ENCODE measurements around the gene PLCG1. TPM values are rescaled to one million over a fixed set of nuclear protein-coding genes. Genes with fewer than 3 reads are reported as not detected.

The PLCG1 gene
- total RNA-seq, 1 experiment from 2014 or later, result 45.6 TPM

DNA sequence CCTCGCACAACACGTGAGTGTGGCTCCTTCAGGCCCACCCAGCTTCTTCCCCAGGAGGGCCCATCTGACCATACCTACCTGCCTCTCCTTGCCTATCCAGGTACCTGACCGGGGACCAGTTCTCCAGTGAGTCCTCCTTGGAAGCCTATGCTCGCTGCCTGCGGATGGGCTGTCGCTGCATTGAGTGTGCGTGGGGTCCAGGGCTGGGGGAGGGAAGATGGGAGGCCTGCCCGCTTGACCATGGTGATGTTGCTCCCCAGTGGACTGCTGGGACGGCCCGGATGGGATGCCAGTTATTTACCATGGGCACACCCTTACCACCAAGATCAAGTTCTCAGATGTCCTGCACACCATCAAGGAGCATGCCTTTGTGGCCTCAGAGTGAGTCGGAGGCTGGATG lies 26.5 kb downstream of the PLCG1 start:
- TF ChIP-seq, protein P1, sequence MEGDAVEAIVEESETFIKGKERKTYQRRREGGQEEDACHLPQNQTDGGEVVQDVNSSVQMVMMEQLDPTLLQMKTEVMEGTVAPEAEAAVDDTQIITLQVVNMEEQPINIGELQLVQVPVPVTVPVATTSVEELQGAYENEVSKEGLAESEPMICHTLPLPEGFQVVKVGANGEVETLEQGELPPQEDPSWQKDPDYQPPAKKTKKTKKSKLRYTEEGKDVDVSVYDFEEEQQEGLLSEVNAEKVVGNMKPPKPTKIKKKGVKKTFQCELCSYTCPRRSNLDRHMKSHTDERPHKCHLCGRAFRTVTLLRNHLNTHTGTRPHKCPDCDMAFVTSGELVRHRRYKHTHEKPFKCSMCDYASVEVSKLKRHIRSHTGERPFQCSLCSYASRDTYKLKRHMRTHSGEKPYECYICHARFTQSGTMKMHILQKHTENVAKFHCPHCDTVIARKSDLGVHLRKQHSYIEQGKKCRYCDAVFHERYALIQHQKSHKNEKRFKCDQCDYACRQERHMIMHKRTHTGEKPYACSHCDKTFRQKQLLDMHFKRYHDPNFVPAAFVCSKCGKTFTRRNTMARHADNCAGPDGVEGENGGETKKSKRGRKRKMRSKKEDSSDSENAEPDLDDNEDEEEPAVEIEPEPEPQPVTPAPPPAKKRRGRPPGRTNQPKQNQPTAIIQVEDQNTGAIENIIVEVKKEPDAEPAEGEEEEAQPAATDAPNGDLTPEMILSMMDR (IDR thresholded peaks at IDR 0.05 in 2 of 3, conservative IDR thresholded peaks at IDR 0.05 in 1 of 3; ENCODE audit: borderline replicate concordance in 1 of 3, insufficient read depth in 1 of 3, low read depth in 2 of 3, low read length in 2 of 3), result no peak
- TF ChIP-seq ATF3 (IDR thresholded peaks at IDR 0.05) (no peak), ELF1 (IDR thresholded peaks at IDR 0.05; ENCODE audit: borderline replicate concordance, low read depth) (no peak), JUND (IDR thresholded peaks at IDR 0.05) (no peak), ZNF274 (IDR thresholded peaks at IDR 0.05; ENCODE audit: low read depth, low read length) (no peak), FOSL1 (IDR thresholded peaks at IDR 0.05; ENCODE audit: low read depth) (no peak), SP1 (IDR thresholded peaks at IDR 0.05; ENCODE audit: low read depth) (no peak), ZBTB33 (IDR thresholded peaks at IDR 0.05; ENCODE audit: extremely low read depth, insufficient replicate concordance, low read length) (no peak), RAD21 (IDR thresholded peaks at IDR 0.05; ENCODE audit: low read depth) (no peak), YY1 (IDR thresholded peaks at IDR 0.05; ENCODE audit: extremely low read depth, insufficient replicate concordance, low read depth, low read length) (no peak), POLR2AphosphoS5 (IDR thresholded peaks at IDR 0.05; ENCODE audit: low read depth, low read length) (no peak), TCF7L2 (IDR thresholded peaks at IDR 0.05; ENCODE audit: borderline replicate concordance, extremely low read depth, insufficient read depth, insufficient read length) (no peak), REST (IDR thresholded peaks at IDR 0.05; ENCODE audit: low read depth) (no peak), SIN3A (IDR thresholded peaks at IDR 0.05; ENCODE audit: low read depth) (no peak), EZH2phosphoT487 (IDR thresholded peaks at IDR 0.05; ENCODE audit: borderline replicate concordance) (no peak), CBX3 (IDR thresholded peaks at IDR 0.05; ENCODE audit: low read depth) (no peak)
- POLR2A ChIA-PET, result no interaction called here
- RAD21 ChIA-PET (ENCODE audit: low non-redundant PET in 1 of 2, low total read pairs in 2 of 2, uncharacterized antibody in 2 of 2, unreplicated experiment in 2 of 2), result no interaction called here
- Histone ChIP-seq H3K27me3 (ENCODE audit: insufficient read depth, low read length) (no peaks in the 10 kb centered on the region), H3K4me3 (replicated peaks in 1 of 2; ENCODE audit: low read depth in 1 of 2, low read length in 2 of 2) (no peak overlapping the region), H2AFZ (ENCODE audit: low read depth, low read length, poor library complexity, severe bottlenecking) (no peak overlapping the region), H3K4me2 (ENCODE audit: low read length) (no peak overlapping the region), H3K9me2 (ENCODE audit: insufficient read depth) (no peaks in the 10 kb centered on the region), H3K9me3 (ENCODE audit: control insufficient read depth in 1 of 2, insufficient read depth in 1 of 2, low read depth in 1 of 2, low read length in 2 of 2) (no peaks in the 10 kb centered on the region), H3K4me1 (ENCODE audit: control insufficient read depth in 1 of 2, insufficient read depth in 2 of 2, low read length in 2 of 2) (no peaks in the 10 kb centered on the region), H3K27ac (ENCODE audit: low read depth, low read length) (no peak overlapping the region), H3K9ac (ENCODE audit: low read length) (no peak overlapping the region), H3K79me2 (ENCODE audit: insufficient read depth, low read length) (no peaks in the 10 kb centered on the region), H3K36me3 (ENCODE audit: control insufficient read depth in 1 of 2, insufficient read depth in 2 of 2, low read length in 2 of 2) (peaks cover 5 to 37% of the 10 kb centered on the region in 2 experiments), H4K20me1 (ENCODE audit: insufficient read depth) (no peaks in the 10 kb centered on the region)
- DNase-seq (ENCODE audit: low read depth, low spot score) (no peak), ATAC-seq (no peak)
- CTCF ChIA-PET, result no interaction called here
- BruUV-seq (replicated peaks), result no TSS peak
- intact Hi-C loops (cut with micrococcal nuclease), result no loop called here
